Activated CD4-positive, alpha-beta memory T cell treated with anti-CD3 and anti-CD28 coated beads, Interleukin-2, amount 10 ng/mL, durations not matched to agents 7 days and 5 days (primary cell): ENCODE measurements around the gene TGOLN2. TPM values are rescaled to one million over a fixed set of nuclear protein-coding genes. Genes with fewer than 3 reads are reported as not detected.
A peak's percentile ranks its signal among the peaks of the same experiment; 100 is the strongest.

Experiments used
- CTCF ChIA-PET: fragments of 350-600 bp; sonication (Branson Sonifier 250); formaldehyde crosslinking; loops from one replicate; lab custom pipeline; 2021; ENCODE audit warnings: antibody characterized with exemption, inconsistent platforms; lab: Charles Lee
- POLR2A ChIA-PET: fragments of 350-600 bp; sonication (Branson Sonifier 250); formaldehyde crosslinking; loops from one replicate; lab custom pipeline; 2021; ENCODE audit warnings: antibody characterized with exemption; lab: Charles Lee
- DNase-seq: peaks from one replicate; pipeline ENCODE4 v3.0.0-alpha.2; 2020
- H3K27ac Mint-ChIP-seq: one replicate; pipeline ENCODE4 v1.8.0; 2021; ENCODE audit warnings: mild to moderate bottlenecking, mixed read lengths
- H3K27me3 Mint-ChIP-seq: one replicate; pipeline ENCODE4 v1.8.0; 2021; ENCODE audit warnings: mixed read lengths
- H3K36me3 Mint-ChIP-seq: one replicate; pipeline ENCODE4 v1.8.0; 2021; ENCODE audit warnings: low read depth, mixed read lengths
- H3K4me1 Mint-ChIP-seq: one replicate; pipeline ENCODE4 v1.8.0; 2021; ENCODE audit warnings: mixed read lengths
- H3K4me3 Mint-ChIP-seq: one replicate; pipeline ENCODE4 v1.8.0; 2021; ENCODE audit warnings: mild to moderate bottlenecking, mixed read lengths
- H3K9me3 Mint-ChIP-seq: one replicate; pipeline ENCODE4 v1.8.0; 2021; ENCODE audit warnings: mixed read lengths
- total RNA-seq, 2 experiments: library from RNA; stranded (reverse); gene quantifications; one replicate each; pipeline ENCODE4 v1.2.3, GENCODE V29; 2021

The TGOLN2 gene
- total RNA-seq, 2 experiments from 2014 or later, result 129 to 131 TPM

DNA sequence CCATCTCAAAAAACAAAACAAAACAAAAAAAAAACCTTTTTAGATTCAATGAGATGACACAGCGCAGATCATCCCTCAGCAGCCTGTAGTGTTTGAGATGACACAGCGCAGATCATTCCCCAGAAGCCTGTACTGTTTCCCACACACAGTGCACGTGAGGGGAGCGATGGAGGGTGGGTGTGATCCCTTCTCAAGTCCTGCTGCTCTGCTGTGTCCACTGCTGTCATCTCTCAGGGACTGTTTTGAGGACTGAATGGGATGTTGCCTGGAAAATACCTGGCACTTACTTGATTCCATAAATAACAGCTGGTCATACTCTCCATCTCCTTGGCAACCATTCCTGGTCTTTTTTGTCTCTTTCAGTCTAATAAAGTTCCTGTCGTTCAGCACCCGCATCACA lies 25.7 kb downstream of the TGOLN2 start:
- Mint-ChIP-seq H3K27me3 (peaks cover 12% of the 10 kb centered on the region), H3K36me3 (no peaks in the 10 kb centered on the region), H3K4me1 (peaks cover 5% of the 10 kb centered on the region), H3K9me3 (no peaks in the 10 kb centered on the region), H3K27ac (no peak overlapping the region), H3K4me3 (no peak overlapping the region)
- no peak for DNase-seq
- POLR2A ChIA-PET, result no interaction called here
- CTCF ChIA-PET, result interaction anchor here (2.5 kb wide), 1 partner anchor 10 kb away, joined by 30 read pairs; no protein-coding TSS in a partner anchor

DNA sequence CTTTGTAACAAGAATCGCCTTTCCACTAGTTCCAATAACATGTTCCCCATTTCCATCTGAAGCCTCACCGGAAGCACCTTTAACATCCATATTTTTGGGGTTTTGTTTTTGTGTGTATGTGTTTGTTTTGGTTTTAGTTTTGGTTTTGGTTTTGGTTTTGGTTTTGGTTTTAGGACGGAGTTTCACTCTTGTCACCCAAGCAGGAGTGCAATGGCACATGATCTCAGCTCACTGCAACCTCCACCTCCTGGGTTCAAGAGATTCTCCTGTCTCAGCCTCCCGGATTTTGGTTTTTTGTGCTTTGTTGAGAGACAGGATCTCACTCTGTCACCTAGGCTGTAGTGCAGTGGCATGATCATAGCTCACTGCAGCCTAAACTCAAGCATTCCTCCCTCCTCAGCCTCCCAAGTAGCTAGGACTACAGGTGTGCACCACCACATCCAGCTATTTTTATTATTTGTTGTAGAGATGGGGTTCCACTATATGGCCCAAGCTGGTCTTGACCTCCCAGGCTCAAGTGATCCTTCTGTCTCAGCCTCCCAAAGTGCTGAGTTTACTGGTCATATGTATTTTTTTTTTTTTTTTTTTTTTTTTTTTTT lies 36.3 kb downstream of the TGOLN2 start:
- Mint-ChIP-seq H3K4me1 (peaks cover 24% of the 10 kb centered on the region), H3K27ac (peak overlapping the region; percentile 73), H3K9me3 (no peaks in the 10 kb centered on the region), H3K4me3 (peak overlapping the region; percentile 55), H3K27me3 (peaks cover under 1% of the 10 kb centered on the region), H3K36me3 (peaks cover 4% of the 10 kb centered on the region)
- CTCF ChIA-PET, result interaction anchor here (0.8 to 2.3 kb wide), 4 partner anchors 10 to 261 kb away, joined by 3 to 30 read pairs (median 4); no protein-coding TSS in a partner anchor
- POLR2A ChIA-PET, result interaction anchor here (0.9 to 1.3 kb wide), 5 partner anchors 9 to 345 kb away, joined by 3 to 6 read pairs (median 3); partner anchors contain the start of gene MAT2A
- peak; percentile 32 for DNase-seq

- no peak for DNase-seq
- no peaks in the 10 kb centered on the region for H3K27me3 Mint-ChIP-seq
- H3K9me3 Mint-ChIP-seq, result no peaks in the 10 kb centered on the region
- ChIA-PET POLR2A (interaction anchor here (0.6 kb wide), 1 partner anchor 228 kb away, joined by 3 read pairs; no protein-coding TSS in a partner anchor), CTCF (interaction anchor here (1.6 to 4.3 kb wide), 3 partner anchors 11 to 234 kb away, joined by 4 to 30 read pairs (median 9); no protein-coding TSS in a partner anchor)
- H3K36me3 Mint-ChIP-seq, result peaks cover 4% of the 10 kb centered on the region
- peaks cover 28% of the 10 kb centered on the region for H3K4me1 Mint-ChIP-seq
- H3K27ac Mint-ChIP-seq, result no peak overlapping the region
- H3K4me3 Mint-ChIP-seq, result no peak overlapping the region
Measured at GRCh38 chr2:85288244-85288725, 39.5 kb downstream of the TGOLN2 start.

DNA sequence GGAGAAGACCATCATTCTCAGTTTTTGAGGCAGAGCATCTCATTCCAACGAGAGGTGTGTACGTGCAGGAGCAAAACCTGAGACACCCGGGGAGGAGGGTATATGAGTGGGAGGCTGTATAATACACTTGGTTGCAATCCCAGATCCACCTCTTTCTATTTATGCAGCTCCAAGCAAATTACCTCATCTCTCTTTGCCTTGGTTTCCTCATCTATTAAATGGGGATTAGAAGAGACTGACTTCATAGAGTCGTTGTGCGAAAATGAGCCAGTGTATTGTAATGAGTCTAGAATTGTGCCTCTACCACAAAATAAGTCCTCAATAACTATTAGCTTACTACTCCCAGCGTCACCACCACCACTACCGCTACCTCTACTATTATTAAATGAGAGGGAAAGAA lies 40.1 kb downstream of the TGOLN2 start:
- peaks cover 25% of the 10 kb centered on the region for H3K4me1 Mint-ChIP-seq
- no peak overlapping the region for H3K27ac Mint-ChIP-seq
- H3K27me3 Mint-ChIP-seq, result no peaks in the 10 kb centered on the region
- peaks cover 4% of the 10 kb centered on the region for H3K36me3 Mint-ChIP-seq
- ChIA-PET POLR2A (no interaction called here), CTCF (interaction anchor here (1.6 to 4.3 kb wide), 3 partner anchors 12 to 234 kb away, joined by 4 to 30 read pairs (median 9); no protein-coding TSS in a partner anchor)
- H3K4me3 Mint-ChIP-seq, result no peak overlapping the region
- DNase-seq, result no peak
- H3K9me3 Mint-ChIP-seq, result no peaks in the 10 kb centered on the region

- Mint-ChIP-seq H3K4me3 (no peak overlapping the region), H3K27ac (peak overlapping the region; percentile 61), H3K36me3 (peaks cover 4% of the 10 kb centered on the region), H3K4me1 (peaks cover 25% of the 10 kb centered on the region), H3K27me3 (no peaks in the 10 kb centered on the region), H3K9me3 (no peaks in the 10 kb centered on the region)
- POLR2A ChIA-PET, result no interaction called here
- CTCF ChIA-PET, result interaction anchor here (1.4 to 4.3 kb wide), 3 partner anchors 13 to 228 kb away, joined by 3 to 30 read pairs (median 9); no protein-coding TSS in a partner anchor
- no peak for DNase-seq
Measured at GRCh38 chr2:85286918-85287317, 40.9 kb downstream of the TGOLN2 start.

DNA sequence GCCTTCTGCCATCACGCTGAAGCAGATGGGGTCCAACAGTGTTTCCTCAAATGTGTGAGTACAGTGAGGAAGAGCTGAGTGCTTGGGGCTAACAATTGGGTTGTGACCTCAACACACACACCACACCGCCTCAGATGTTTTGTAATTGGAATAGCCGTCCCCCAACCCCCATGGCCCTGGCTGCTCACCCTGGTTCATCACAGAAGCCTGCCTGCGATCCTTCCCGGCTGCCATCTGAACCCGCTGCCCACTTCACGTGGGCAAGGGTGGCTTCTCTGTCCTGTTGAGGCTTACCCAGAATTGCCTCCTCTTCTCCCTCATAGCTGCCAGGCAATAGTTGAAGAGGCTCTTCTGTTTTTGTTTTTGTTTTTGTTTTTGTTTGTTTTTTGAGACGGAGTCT lies 44.1 kb downstream of the TGOLN2 start:
- POLR2A ChIA-PET, result no interaction called here
- no peaks in the 10 kb centered on the region for H3K9me3 Mint-ChIP-seq
- no peak for DNase-seq
- peaks cover under 1% of the 10 kb centered on the region for H3K27me3 Mint-ChIP-seq
- CTCF ChIA-PET, result interaction anchor here (2.1 to 3.6 kb wide), 2 partner anchors 16 to 17 kb away, joined by 23 to 26 read pairs; no protein-coding TSS in a partner anchor
- H3K4me1 Mint-ChIP-seq, result peaks cover 10% of the 10 kb centered on the region
- no peak overlapping the region for H3K4me3 Mint-ChIP-seq
- no peak overlapping the region for H3K27ac Mint-ChIP-seq
- H3K36me3 Mint-ChIP-seq, result no peaks in the 10 kb centered on the region

DNA sequence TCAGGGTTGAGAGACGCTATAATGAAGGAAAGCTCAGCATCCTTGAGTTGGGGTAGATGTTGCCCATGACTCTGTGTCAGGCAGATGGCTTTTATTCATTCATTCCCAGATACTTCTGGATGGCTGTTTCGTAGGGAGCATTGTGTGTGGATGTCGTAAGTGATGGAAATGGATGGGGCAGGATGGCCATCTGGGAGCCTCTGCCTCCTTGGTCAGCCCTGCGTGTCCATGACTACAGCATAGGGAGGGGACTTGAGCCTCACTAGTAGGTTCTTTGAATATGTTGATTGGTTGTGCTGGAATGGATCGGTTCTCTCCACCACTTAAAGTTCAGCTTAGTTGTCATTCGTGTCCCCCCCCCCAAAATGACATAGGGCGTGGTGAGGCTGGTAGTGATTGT lies 44.9 kb downstream of the TGOLN2 start:
- DNase-seq, result no peak
- Mint-ChIP-seq H3K27ac (no peak overlapping the region), H3K36me3 (no peaks in the 10 kb centered on the region), H3K4me1 (peaks cover 10% of the 10 kb centered on the region), H3K27me3 (peaks cover 8% of the 10 kb centered on the region), H3K9me3 (no peaks in the 10 kb centered on the region), H3K4me3 (no peak overlapping the region)
- ChIA-PET POLR2A (no interaction called here), CTCF (interaction anchor here (0.6 to 3.6 kb wide), 2 partner anchors 16 to 142 kb away, joined by 3 to 26 read pairs; no protein-coding TSS in a partner anchor)

- H3K27ac Mint-ChIP-seq, result no peak overlapping the region
- no peaks in the 10 kb centered on the region for H3K36me3 Mint-ChIP-seq
- peaks cover 4% of the 10 kb centered on the region for H3K4me1 Mint-ChIP-seq
- no peak overlapping the region for H3K4me3 Mint-ChIP-seq
- no peak for DNase-seq
- peaks cover 9% of the 10 kb centered on the region for H3K27me3 Mint-ChIP-seq
- H3K9me3 Mint-ChIP-seq, result no peaks in the 10 kb centered on the region
- POLR2A ChIA-PET, result no interaction called here
- CTCF ChIA-PET, result interaction anchor here (0.6 to 1.2 kb wide), 3 partner anchors 13 to 17 kb away, joined by 3 to 5 read pairs (median 4); no protein-coding TSS in a partner anchor
Measured at GRCh38 chr2:85281553-85281952, 46.2 kb downstream of the TGOLN2 start.

GRCh38 chr2:85278361-85278760 lies 49.4 kb downstream of the TGOLN2 start:
- no peak overlapping the region for H3K4me3 Mint-ChIP-seq

DNA sequence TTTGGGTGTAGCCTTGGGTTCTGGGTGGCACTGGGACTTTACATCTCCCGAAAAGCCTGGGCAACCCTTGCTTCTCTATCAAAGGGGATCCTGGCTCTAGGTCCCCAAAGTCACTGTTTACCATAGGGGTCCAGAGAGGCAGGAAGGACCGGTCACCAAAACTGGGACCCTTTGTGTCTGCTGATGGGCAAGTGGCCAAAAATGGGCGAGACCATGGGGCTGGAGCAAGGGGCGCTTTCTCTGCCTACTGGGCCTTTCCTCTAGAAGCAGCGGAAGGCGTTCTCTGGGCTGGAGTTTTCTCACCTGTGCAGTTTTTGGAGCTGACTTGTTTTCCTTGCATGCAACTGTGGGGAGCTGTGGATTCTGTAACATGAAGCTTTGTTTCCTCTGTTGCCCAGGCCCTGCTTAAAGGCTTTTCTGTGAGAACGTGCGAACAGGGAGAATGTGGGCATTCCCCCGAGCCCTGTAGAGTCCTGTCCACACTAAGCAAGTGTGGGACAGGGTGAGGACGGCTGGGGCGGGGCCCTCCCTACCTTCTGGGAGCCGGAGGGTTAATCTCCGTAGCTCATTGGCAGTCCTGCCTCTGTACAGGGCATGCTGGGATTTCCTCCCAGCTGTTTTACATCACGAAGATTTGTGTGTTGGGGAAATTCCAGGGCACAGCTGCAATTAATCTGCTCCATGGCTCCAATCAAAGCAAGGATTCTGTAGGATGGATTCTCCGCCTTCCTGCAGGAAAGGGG lies 50.2 kb downstream of the TGOLN2 start:
- H3K4me3 Mint-ChIP-seq, result no peak overlapping the region
- H3K27me3 Mint-ChIP-seq, result peaks cover 9% of the 10 kb centered on the region
- peaks cover 4% of the 10 kb centered on the region for H3K4me1 Mint-ChIP-seq
- CTCF ChIA-PET, result interaction anchor here (0.8 to 1.9 kb wide), 3 partner anchors 8 to 19 kb away, joined by 3 to 7 read pairs (median 5); no protein-coding TSS in a partner anchor
- POLR2A ChIA-PET, result no interaction called here
- no peak for DNase-seq
- no peak overlapping the region for H3K27ac Mint-ChIP-seq
- H3K36me3 Mint-ChIP-seq, result no peaks in the 10 kb centered on the region
- no peaks in the 10 kb centered on the region for H3K9me3 Mint-ChIP-seq

More at GRCh38 chr2:85278361-85278760, 49.4 kb downstream of the TGOLN2 start:
- no peak for DNase-seq
- Mint-ChIP-seq H3K4me1 (peaks cover 4% of the 10 kb centered on the region), H3K36me3 (no peaks in the 10 kb centered on the region), H3K27ac (no peak overlapping the region), H3K27me3 (peaks cover 9% of the 10 kb centered on the region), H3K9me3 (no peaks in the 10 kb centered on the region)
- CTCF ChIA-PET, result no interaction called here
- POLR2A ChIA-PET, result no interaction called here

DNA sequence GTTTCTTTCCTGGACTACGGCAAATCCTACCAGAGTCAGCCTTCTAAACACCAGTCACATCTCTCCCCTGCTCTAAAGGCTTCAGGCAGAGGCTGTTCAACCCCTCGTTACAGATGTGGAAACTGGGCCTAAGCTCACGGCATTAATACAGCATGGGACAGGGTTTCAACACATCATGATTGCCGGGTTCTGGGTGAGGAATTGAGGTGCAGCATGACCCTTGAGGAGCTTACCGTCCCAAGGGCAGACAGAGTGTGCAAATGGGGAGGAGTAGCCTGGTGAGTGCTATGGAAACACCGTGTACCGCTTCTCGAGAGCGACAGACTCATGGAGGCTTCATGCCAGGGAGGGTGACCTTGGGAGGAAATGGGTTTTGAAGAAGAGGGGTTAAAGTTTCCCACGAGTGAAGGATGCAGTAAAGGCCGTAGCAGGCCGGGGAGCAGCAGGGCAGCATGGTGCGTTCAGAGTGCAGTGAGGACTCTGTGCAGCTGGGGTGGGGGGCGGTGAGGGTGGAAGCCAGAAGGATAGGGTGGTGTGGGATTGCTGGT lies 51.1 kb downstream of the TGOLN2 start:
- Mint-ChIP-seq H3K27me3 (peaks cover 11% of the 10 kb centered on the region), H3K9me3 (no peaks in the 10 kb centered on the region), H3K4me1 (peaks cover 4% of the 10 kb centered on the region), H3K36me3 (no peaks in the 10 kb centered on the region), H3K27ac (no peak overlapping the region), H3K4me3 (no peak overlapping the region)
- POLR2A ChIA-PET, result no interaction called here
- DNase-seq, result no peak
- CTCF ChIA-PET, result interaction anchor here (1.9 to 3.1 kb wide), 2 partner anchors 9 to 11 kb away, joined by 7 to 14 read pairs; no protein-coding TSS in a partner anchor

GRCh38 chr2:85275984-85276540 lies 51.7 kb downstream of the TGOLN2 start:
- Mint-ChIP-seq H3K27ac (no peak overlapping the region), H3K9me3 (no peaks in the 10 kb centered on the region), H3K27me3 (peaks cover 11% of the 10 kb centered on the region), H3K36me3 (no peaks in the 10 kb centered on the region), H3K4me3 (no peak overlapping the region), H3K4me1 (peaks cover 4% of the 10 kb centered on the region)
- CTCF ChIA-PET, result interaction anchor here (1.6 to 3.1 kb wide), 3 partner anchors 9 to 22 kb away, joined by 3 to 14 read pairs (median 7); no protein-coding TSS in a partner anchor
- no peak for DNase-seq
- POLR2A ChIA-PET, result no interaction called here
